CD14-positive monocyte (primary cell): ENCODE data around the gene MPRIP. TPM values are rescaled to one million over a fixed set of nuclear protein-coding genes. Genes with fewer than 3 reads are reported as not detected.
A peak's percentile ranks its signal among the peaks of the same experiment; 100 is the strongest.

ENCODE experiments used
- DNase-seq, 3 donors: peaks; one replicate each; pipeline ENCODE4 v3.0.0-alpha.2; 2011 to 2022
- H2AFZ ChIP-seq: 2 replicates; pipeline ENCODE4 v1.6.0; 2012; ENCODE audit warnings: mild to moderate bottlenecking, low read depth, low read length, inconsistent platforms; ENCODE audit not compliant: insufficient read depth, poor library complexity, severe bottlenecking
- H3K27ac ChIP-seq, 2 donors: 1 replicate in 1 of 2; 2 replicates in 1 of 2; pipeline ENCODE4 v1.5.1; 2012 to 2013; ENCODE audit warnings: low read length in 2 of 2, control low read depth in 1 of 2, inconsistent platforms in 1 of 2, low read depth in 1 of 2, mild to moderate bottlenecking in 1 of 2
- H3K27me3 ChIP-seq, 2 donors: one replicate each; pipeline versions ENCODE4 v1.6.0 to v1.6.1; 2011 to 2013; ENCODE audit warnings: low read length in 2 of 2; ENCODE audit not compliant: control insufficient read depth in 2 of 2, insufficient read depth in 2 of 2
- H3K36me3 ChIP-seq, 2 donors: replicated peaks in 1 of 2; 1 replicate in 1 of 2; 2 replicates in 1 of 2; pipeline versions ENCODE4 v1.5.1 to v1.6.1; 2012 to 2013; ENCODE audit warnings: low read length in 2 of 2, control low read depth in 1 of 2, inconsistent platforms in 1 of 2, mild to moderate bottlenecking in 1 of 2; ENCODE audit not compliant: insufficient read depth in 2 of 2, control insufficient read depth in 1 of 2
- H3K4me1 ChIP-seq, 2 donors: 1 replicate in 1 of 2; 2 replicates in 1 of 2; pipeline versions ENCODE4 v1.5.1 to v1.6.1; 2012 to 2013; ENCODE audit warnings: low read length in 2 of 2, control low read depth in 1 of 2, inconsistent platforms in 1 of 2, mild to moderate bottlenecking in 1 of 2, moderate library complexity in 1 of 2; ENCODE audit not compliant: insufficient read depth in 2 of 2, control insufficient read depth in 1 of 2
- H3K4me2 ChIP-seq: replicated peaks from 2 replicates; pipeline ENCODE3; 2012; ENCODE audit warnings: low read length, moderate library complexity, mild to moderate bottlenecking; ENCODE audit not compliant: poor library complexity, severe bottlenecking; ENCODE audit errors: extremely low read depth
- H3K4me3 ChIP-seq, 3 experiments: fragments of 200-600 bp in 1 of 3; sonication (generic) in 1 of 3; replicated peaks in 1 of 3; 1 replicate in 2 of 3; 2 replicates in 1 of 3; pipeline ENCODE4 v1.5.1; 2011 to 2013; ENCODE audit warnings: low read length in 3 of 3, mild to moderate bottlenecking in 3 of 3, control low read depth in 2 of 3, low read depth in 2 of 3, inconsistent platforms in 1 of 3, moderate library complexity in 1 of 3
- H3K79me2 ChIP-seq: 2 replicates; pipeline ENCODE4 v1.6.0; 2012; ENCODE audit warnings: mild to moderate bottlenecking, control low read depth, inconsistent platforms, low read length, moderate library complexity; ENCODE audit not compliant: insufficient read depth
- H3K9ac ChIP-seq: 2 replicates; pipeline ENCODE4 v1.6.0; 2017; ENCODE audit warnings: low read length, mild to moderate bottlenecking; ENCODE audit not compliant: insufficient read depth, poor library complexity, severe bottlenecking
- H3K9me3 ChIP-seq, 2 donors: replicated peaks in 1 of 2; 1 replicate in 1 of 2; 2 replicates in 1 of 2; pipeline versions ENCODE4 v1.5.1 to v1.6.1; 2012 to 2013; ENCODE audit warnings: low read length in 2 of 2, control low read depth in 1 of 2; ENCODE audit not compliant: control insufficient read depth in 1 of 2, insufficient read depth in 1 of 2
- H4K20me1 ChIP-seq: 2 replicates; pipeline ENCODE4 v1.6.0; 2012; ENCODE audit warnings: mild to moderate bottlenecking, low read length, control low read depth, moderate library complexity; ENCODE audit not compliant: insufficient read depth
- H3K27ac Mint-ChIP-seq, 7 donors: one replicate each; pipeline ENCODE4 v1.8.0; 2020; ENCODE audit warnings: mild to moderate bottlenecking in 7 of 7, mixed read lengths in 7 of 7, moderate library complexity in 6 of 7, inconsistent platforms in 2 of 7
- H3K27me3 Mint-ChIP-seq, 3 donors: one replicate each; pipeline ENCODE4 v1.8.0; 2021 to 2022; ENCODE audit warnings: low read depth in 3 of 3, mild to moderate bottlenecking in 3 of 3, mixed read lengths in 3 of 3, moderate library complexity in 3 of 3, inconsistent platforms in 1 of 3
- H3K36me3 Mint-ChIP-seq, 2 donors: one replicate each; pipeline ENCODE4 v1.8.0; 2020; ENCODE audit warnings: mixed read lengths in 2 of 2, inconsistent platforms in 1 of 2, mild to moderate bottlenecking in 1 of 2
- H3K4me1 Mint-ChIP-seq: one replicate; pipeline ENCODE4 v1.8.0; 2020; ENCODE audit warnings: mild to moderate bottlenecking, mixed read lengths
- H3K4me3 Mint-ChIP-seq, 2 donors: one replicate each; pipeline ENCODE4 v1.8.0; 2020; ENCODE audit warnings: mild to moderate bottlenecking in 2 of 2, mixed read lengths in 2 of 2, moderate library complexity in 1 of 2
- H3K9me3 Mint-ChIP-seq, 7 donors: one replicate each; pipeline ENCODE4 v1.8.0; 2020 to 2022; ENCODE audit warnings: mixed read lengths in 7 of 7, mild to moderate bottlenecking in 6 of 7, moderate library complexity in 6 of 7, inconsistent platforms in 2 of 7
- WGBS: methylation state at CpG from one replicate; pipeline ENCODE4 v1.1.5; 2013; ENCODE audit warnings: missing lambda C conversion rate; ENCODE audit not compliant: insufficient coverage; 5-methylcytosine and 5-hydroxymethylcytosine counted together
- intact Hi-C, 2 donors: fragments of 100-400 bp; cut with micrococcal nuclease; formaldehyde crosslinking; loops; one replicate each; pipeline versions ENCODE4 v1.15.0 to v1.15.1; 2023
- polyA plus RNA-seq, 3 donors: library from polyadenylated mRNA; depleted of rRNA in 1 of 3; unstranded in 2 of 3; stranded (reverse) in 1 of 3; fragments of 300-500 nt in 2 of 3; fragments of >200 nt in 1 of 3; fragmentation: Illumina TruSeq in 2 of 3; gene quantifications; 1 replicate in 2 of 3; 2 replicates in 1 of 3; pipeline ENCODE4 v1.2.3, GENCODE V29; 2012 to 2021
- TF ChIP-seq, protein P1 (sequence below): fragments of 200-600 bp; IDR thresholded peaks from one replicate; pipeline ENCODE4 v1.8.0; 2022; ENCODE audit warnings: antibody characterized with exemption, mild to moderate bottlenecking

Gene MPRIP
- polyA plus RNA-seq, 3 donors: 2.0 to 48.7 (median 2.5) TPM

DNA sequence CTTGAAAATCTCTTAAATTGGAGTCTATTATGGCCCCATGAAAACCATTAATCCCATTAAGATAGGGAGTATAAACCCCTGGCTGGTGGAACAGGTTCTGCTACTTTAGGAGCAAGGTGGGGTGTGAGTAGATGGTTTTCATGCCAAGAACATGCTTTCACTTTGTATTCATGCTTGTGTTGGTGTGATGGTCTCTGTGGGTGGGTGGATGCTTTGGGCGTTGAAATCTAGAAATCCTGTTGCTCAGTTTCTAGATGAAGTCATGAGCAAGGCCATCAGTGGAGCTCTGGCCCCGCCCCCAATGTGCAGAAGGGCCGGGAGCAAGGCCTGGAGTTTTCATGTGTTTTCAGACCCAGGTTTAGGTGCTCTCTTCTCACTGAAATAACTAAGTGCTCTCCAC is 143.8 kb downstream of the MPRIP start:
- H3K79me2 ChIP-seq: no peaks in the 10 kb centered on the region
- H3K36me3 ChIP-seq: peaks cover 21 to 71% of the 10 kb centered on the region in 2 donors
- H3K4me1 Mint-ChIP-seq: peaks cover 30% of the 10 kb centered on the region
- H3K4me2 ChIP-seq: no peak overlapping the region
- WGBS: 85% methylated on average over 3 of the region's 3 CpGs
- intact Hi-C loops: no loop called here
- DNase-seq: no peak
- peaks cover 22% of the 10 kb centered on the region in 2 donors for H3K4me1 ChIP-seq
- no peak overlapping the region for H3K4me3 Mint-ChIP-seq
- H3K9ac ChIP-seq: no peak overlapping the region
- H3K27me3 ChIP-seq: no peaks in the 10 kb centered on the region
- no peaks in the 10 kb centered on the region for H4K20me1 ChIP-seq
- no peak overlapping the region for H2AFZ ChIP-seq
- no peak overlapping the region for H3K27ac ChIP-seq
- peak overlapping the region in 1 of 7 donors; percentile 36 for H3K27ac Mint-ChIP-seq
- TF ChIP-seq, protein P1, sequence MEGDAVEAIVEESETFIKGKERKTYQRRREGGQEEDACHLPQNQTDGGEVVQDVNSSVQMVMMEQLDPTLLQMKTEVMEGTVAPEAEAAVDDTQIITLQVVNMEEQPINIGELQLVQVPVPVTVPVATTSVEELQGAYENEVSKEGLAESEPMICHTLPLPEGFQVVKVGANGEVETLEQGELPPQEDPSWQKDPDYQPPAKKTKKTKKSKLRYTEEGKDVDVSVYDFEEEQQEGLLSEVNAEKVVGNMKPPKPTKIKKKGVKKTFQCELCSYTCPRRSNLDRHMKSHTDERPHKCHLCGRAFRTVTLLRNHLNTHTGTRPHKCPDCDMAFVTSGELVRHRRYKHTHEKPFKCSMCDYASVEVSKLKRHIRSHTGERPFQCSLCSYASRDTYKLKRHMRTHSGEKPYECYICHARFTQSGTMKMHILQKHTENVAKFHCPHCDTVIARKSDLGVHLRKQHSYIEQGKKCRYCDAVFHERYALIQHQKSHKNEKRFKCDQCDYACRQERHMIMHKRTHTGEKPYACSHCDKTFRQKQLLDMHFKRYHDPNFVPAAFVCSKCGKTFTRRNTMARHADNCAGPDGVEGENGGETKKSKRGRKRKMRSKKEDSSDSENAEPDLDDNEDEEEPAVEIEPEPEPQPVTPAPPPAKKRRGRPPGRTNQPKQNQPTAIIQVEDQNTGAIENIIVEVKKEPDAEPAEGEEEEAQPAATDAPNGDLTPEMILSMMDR: no peak
- H3K9me3 ChIP-seq: no peaks in the 10 kb centered on the region
- no peaks in the 10 kb centered on the region for H3K27me3 Mint-ChIP-seq
- no peaks in the 10 kb centered on the region for H3K9me3 Mint-ChIP-seq
- H3K4me3 ChIP-seq: no peak overlapping the region
- peaks cover 39 to 57% of the 10 kb centered on the region in 2 donors for H3K36me3 Mint-ChIP-seq

DNA sequence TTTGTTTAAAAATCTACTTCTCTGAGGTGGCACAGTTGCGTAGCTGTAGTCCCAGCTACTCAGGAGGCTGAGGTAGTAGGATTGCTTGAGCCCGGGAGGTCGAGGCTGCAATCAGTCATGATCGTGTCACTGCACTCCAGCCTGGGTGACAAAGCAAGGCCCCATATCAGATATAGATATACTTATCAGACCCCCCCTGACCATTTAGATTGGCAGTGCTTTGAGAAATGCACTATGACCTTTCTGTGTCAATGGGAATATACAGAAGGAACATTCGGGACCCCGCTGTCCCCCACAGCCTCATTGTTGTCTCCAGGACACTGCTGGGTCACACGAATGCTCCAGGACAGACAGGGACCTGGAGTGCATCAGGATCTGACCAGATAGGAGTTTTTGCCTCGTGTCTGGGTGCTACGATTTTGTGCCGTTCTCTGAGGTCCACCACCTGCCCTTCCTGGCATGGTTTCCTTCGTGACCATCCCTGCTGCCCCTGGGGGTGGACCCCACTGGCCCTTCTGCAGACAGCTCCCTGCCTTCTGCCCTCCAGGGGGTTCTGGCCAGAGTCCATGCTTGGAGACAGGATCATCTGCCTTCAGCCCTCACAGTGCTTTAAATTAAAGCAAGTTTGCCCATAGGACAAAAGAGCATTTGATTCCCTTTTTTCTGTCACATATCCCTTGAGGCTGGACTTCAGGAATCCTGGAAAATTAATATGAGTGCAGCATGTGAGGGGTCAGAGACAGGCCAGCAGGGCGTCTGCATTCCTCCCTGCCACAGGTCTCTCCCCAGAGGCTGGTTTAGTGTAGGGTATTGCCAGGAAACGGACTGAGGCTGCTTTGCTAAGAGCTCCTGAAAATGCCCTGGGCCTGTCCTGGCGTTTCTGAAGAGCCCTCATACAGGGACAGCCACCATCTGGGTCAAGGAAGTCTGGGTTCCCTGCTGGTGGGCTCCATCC is 144.6 kb downstream of the MPRIP start:
- H3K4me2 ChIP-seq: no peak overlapping the region
- H3K4me3 ChIP-seq: no peak overlapping the region
- TF ChIP-seq, protein P1: no peak
- no peaks in the 10 kb centered on the region for H3K27me3 ChIP-seq
- intact Hi-C loops: no loop called here
- DNase-seq: no peak
- no peaks in the 10 kb centered on the region for H3K79me2 ChIP-seq
- peaks cover 30% of the 10 kb centered on the region for H3K4me1 Mint-ChIP-seq
- no peaks in the 10 kb centered on the region for H3K9me3 ChIP-seq
- H3K9ac ChIP-seq: no peak overlapping the region
- peaks cover 22% of the 10 kb centered on the region in 2 donors for H3K4me1 ChIP-seq
- H2AFZ ChIP-seq: no peak overlapping the region
- H4K20me1 ChIP-seq: no peaks in the 10 kb centered on the region
- peaks cover 14 to 63% of the 10 kb centered on the region in 2 donors for H3K36me3 ChIP-seq
- H3K27me3 Mint-ChIP-seq: no peaks in the 10 kb centered on the region
- peaks cover 32 to 50% of the 10 kb centered on the region in 2 donors for H3K36me3 Mint-ChIP-seq
- H3K27ac ChIP-seq: no peak overlapping the region
- H3K9me3 Mint-ChIP-seq: no peaks in the 10 kb centered on the region
- H3K27ac Mint-ChIP-seq: peak overlapping the region in 1 of 7 donors; percentile 36
- no peak overlapping the region for H3K4me3 Mint-ChIP-seq
- 90% methylated on average over 10 of the region's 14 CpGs for WGBS
